ENCODE results near the gene GRK5.
A peak's percentile ranks its signal among the peaks of the same experiment; 100 is the strongest.

GRK5 gene

DNA sequence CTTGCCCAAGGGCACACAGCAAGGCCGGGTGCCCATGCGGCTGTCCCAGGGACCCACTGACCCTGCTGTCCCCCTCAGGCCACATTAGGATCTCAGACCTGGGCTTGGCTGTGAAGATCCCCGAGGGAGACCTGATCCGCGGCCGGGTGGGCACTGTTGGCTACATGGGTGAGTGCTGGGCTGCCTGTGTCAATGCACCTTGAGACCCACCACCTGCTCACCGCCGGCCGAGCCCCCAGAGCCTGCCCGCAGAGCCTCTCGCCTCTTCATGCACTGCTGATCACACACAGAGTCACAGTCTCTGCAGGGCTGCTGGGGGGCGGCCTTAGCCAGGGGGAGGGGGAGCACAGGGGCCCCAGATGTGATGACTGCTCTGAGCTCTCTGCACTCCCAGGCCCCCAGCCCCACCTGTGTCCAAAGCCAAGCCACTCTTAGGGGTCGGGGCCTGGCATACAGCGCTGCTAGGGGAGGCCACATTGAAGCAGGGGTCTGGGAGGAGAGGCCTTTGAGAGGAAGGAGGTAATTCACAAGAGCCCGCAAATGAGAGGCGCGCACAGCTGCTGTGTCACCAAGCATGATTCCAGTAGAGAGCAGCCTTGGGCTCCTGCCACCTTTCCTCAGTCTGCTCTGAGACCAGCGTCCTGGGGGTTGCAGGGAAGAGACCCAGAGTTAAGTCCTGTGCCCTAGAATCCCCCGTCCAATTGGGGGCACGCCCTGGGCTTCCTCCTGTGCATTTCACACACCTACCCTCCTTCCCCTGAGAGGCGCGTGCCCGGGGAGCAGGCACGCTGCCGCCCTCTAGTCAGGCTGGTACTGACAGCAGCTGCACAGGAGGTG is 234.8 kb downstream of the GRK5 start:
- no peak for DNase-seq (ENCODE audit: low read depth in 2 of 2)

DNA sequence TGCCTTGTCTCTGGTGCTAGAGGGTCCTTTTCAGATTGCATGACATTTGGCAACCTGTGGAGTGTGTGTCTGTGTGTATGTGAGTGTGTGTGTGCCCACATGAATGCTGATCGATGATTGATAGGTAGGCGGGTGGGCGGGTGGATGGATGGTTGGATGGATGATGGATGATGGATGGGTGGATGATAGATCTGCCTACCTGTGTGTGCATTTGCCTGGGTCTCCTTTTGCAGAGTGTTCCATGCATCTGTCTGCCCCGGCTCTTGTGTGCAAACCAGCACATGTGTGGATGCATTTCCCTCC is 235.3 kb downstream of the GRK5 start:
- no peak for DNase-seq (ENCODE audit: low read depth in 2 of 2)

DNA sequence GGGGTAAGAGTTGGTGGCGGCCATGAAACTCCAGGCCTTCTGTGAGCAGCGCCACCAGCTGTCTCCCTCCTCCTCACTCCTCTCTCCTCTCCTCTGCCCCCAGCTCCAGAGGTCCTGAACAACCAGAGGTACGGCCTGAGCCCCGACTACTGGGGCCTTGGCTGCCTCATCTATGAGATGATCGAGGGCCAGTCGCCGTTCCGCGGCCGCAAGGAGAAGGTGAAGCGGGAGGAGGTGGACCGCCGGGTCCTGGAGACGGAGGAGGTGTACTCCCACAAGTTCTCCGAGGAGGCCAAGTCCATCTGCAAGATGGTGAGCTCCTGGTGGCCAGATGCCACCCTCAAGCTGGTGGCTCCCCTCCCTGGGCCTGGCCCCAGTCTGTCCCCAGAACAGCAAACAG is 236.1 kb downstream of the GRK5 start:
- no peak for DNase-seq (ENCODE audit: low read depth in 2 of 2)

DNA sequence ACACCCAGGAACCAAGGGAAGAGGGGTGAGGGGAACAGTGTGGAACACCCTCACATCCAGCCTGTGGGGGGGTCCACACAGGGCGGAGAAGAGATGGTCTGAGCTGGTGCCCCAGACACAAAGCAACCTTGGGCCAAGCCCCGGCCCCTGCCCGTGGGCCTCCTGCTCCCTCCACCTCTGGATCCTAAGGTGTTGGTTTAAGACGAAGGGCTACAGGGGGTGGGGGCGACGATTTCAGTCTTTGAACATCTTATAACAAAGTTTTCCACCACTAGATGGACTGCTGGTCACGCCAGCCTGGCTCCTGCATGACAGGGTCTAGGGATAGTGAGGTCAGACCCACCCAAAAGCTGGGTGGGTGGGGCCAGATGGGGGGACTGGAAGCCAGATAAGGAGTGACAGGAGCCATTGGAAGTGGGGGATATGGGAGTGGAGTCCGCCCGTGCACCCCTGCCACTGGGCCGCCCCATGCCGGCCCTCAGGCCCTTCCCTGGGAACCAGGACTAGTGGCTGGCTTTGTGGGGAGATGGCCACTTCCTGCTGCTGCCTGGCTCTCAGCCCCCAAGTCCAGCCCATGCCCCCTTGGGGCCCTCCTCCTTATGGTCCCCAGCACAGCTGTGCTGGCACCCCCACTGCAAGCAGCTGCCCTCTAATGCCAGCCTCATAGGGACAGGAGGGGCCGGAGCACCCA is 236.7 kb downstream of the GRK5 start:
- DNase-seq (ENCODE audit: low read depth in 2 of 2) = no peak

DNA sequence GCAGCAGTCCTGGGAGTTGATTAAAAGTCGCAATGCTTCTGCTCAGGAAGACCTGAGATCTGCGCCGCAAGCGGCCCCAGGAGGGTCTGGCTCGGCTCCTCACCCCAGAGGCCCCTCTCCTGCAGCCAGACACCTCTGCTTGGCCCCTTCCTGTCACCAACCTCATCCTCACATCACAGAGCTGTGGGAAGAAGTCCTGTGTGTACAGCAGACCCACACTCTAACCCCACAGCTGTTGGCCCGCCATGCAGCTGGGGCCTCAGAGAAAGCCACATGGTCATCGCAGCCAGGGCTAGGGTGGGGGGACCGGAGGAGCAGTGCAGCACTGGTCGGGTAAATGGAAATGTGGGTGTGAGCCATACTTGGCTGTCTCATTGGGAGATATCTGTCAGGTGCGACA is 237.5 kb downstream of the GRK5 start:
- no peak for DNase-seq (ENCODE audit: low read depth in 2 of 2)

DNA sequence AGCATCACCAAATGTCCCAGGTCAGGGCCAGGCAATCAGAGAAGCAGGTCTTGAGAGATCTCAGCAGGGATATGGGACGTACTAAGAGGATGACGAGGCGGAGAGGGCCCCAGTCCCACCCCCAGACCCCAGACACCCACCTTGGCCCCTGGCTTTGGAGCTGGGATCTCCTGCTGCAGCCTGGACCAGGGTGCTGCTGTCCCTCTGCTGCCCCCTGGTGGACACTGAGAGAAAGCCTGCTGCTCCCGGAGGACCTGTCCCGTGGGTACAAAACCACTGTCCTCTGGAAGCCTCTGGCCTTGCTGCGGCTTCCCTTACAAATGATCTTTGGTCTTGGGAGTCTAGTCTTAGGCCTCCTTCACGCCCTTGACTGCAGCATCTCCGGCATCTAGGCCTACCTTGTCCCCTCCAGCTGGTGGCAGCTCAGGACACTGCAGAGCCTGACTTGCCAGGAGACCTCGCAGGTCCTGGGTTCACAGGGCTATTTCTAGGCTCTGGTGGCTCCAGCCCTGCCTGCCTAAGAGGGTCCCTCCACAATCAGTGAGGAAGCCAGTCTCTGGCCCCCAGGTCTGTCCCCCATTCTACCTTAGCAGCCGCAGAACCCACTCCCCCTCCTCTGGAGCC is 238.1 kb downstream of the GRK5 start:
- DNase-seq (ENCODE audit: low read depth in 2 of 2) = peak; percentile 58 to 84

DNA sequence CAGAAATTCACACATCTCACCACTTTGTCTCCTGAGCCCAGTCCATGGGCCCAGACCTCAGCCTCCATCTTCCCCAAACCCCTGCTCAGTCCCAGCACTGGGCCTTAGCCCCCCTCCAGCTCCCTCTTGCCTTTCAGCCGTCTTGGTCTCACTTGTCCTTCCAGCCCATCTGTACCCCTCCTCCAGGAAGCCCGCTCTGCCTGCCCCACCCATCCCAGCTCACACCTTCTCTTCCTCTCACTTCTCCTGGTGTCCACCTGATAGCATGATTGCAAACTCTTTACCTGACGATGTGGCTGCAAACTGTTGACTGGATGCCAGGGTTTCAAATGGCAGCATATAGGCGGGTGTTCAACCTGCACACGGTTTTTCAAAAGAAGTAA is 238.6 kb downstream of the GRK5 start:
- no peak for DNase-seq (ENCODE audit: low read depth in 2 of 2)

DNA sequence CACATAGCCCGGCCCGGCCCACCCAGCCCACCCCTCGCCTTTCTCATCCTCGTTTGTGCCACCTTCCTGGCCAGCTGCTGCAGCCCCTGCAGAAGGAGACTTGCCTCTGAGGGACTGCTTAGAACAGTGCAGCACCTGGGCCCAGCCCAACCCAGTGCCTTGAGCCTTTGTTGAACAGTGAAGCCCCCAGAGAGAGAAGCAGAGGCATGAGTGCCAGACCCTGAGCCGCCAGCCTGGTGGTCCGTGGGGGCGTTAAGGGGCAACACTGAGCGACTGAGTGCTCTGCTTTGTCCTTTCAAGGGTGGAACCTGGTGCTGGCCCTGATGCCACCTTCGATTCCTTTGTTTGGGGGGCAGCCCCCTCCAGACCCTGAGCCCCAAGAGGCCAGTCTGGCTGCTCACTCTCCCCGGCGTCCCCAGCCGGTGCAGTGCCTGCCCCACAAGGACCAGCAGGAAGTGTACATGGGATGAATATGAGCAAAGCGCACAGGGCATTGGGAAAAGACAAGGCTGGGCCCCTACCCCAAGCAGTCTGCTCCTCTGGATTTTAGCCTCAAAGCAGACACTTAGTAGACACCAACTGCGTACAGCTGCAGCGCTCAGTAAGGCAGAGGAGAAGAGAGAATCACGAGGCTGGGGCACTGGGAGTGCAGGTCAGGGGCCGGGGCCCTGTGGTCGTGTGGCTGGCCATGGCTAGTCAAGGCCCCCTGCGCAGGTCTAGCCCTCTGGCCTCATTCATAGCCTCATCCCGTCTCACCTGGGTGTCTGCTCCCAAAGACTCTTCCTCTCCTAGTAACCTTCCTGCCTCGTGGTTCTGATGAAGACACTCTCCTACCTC is 239.3 kb downstream of the GRK5 start:
- no peak for DNase-seq (ENCODE audit: low read depth in 2 of 2)

DNA sequence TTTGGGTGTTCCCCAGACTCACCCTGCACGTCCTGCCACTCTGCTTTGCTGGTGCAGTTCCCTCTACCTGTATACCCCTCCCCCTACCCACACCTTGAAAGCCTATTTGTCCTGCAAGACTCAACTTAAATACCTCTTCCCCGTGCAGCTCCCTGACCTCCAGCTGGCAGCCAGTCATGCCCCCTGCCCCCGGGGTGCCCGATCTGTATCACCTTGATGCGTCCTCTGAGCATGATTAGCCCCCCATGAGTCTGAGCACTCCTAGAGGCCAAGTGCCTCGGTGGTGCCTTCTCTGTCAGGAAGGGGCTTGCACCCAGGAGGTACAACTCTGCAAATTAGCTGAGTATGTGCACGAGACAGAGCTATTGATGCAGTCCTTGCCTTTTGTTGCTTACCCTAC is 240.1 kb downstream of the GRK5 start:
- no peak for DNase-seq (ENCODE audit: low read depth in 2 of 2)

DNA sequence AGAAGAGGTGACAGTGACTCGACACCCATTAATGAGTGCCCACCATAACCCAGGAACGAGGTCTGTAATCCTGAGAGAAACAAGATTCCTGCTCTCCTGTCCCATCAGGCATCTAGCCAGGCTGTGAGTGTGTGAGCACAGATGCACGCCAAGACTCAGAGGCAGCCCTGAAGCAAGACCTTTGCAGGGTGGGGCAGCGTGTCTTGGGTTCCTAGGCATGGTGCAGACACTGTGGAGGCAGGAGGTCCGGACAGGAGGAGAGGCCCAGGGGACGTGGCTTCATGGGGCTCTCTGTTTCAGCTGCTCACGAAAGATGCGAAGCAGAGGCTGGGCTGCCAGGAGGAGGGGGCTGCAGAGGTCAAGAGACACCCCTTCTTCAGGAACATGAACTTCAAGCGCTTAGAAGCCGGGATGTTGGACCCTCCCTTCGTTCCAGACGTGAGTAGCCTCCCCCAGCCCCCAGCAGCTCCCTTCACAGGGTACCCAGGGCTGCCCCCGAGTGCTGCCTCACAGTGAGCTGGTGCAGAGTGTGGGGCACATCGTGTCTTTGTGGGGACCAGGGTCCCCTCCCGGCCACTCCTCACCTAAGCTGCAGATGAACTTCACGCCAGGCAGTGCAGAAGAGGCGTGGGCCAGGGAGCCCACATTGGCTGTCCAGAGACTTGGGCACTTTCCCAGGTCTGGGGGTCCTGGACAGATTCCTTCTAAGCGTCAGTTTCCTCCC is 240.6 kb downstream of the GRK5 start:
- no peak for DNase-seq (ENCODE audit: low read depth in 2 of 2)

DNA sequence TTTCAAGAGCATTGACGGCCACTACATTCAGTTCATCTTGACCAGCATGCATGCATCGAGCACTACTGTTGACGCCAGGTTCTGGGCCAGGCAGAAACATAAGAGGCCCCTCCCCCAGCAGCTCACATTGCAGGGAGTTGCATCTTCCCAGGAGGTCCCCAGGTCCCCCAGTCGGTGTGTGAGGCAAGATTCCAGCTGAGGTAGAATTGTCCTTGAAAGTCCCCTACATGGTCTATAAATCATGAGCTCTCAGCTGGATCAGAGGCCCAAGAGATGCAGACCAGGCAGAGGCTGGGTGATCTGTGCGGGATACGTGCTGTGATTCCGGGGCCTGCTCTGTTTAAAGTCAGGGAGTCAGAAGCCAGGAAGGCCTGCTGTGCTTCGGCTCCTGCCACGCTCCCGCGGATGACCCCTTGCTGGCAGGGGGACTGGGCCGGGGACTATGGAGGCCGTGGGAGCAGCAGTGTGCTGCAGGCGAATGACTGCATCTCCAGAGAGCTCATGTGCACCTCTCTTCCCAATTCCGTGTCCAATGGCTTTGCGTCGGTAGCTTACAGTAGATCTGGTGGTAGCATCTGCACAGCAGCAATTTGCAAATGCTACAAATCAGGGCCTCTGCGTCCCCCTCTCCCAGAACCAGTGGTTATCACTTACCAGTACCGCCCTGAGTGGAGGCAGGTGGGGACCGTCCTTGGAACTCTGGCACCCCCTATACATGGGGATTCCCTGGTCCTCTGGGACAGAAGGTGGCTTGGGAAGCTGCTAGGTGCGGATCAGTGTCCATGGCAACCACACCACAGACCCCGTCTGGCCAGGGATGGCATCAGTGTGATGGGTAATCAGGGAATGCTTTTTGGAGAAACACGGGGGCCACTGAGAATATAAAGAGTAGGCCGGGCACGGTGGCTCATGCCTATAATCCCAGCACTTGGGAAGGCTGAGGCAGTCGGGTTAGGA is 241.5 kb downstream of the GRK5 start:
- no peak for DNase-seq (ENCODE audit: low read depth in 2 of 2)

DNA sequence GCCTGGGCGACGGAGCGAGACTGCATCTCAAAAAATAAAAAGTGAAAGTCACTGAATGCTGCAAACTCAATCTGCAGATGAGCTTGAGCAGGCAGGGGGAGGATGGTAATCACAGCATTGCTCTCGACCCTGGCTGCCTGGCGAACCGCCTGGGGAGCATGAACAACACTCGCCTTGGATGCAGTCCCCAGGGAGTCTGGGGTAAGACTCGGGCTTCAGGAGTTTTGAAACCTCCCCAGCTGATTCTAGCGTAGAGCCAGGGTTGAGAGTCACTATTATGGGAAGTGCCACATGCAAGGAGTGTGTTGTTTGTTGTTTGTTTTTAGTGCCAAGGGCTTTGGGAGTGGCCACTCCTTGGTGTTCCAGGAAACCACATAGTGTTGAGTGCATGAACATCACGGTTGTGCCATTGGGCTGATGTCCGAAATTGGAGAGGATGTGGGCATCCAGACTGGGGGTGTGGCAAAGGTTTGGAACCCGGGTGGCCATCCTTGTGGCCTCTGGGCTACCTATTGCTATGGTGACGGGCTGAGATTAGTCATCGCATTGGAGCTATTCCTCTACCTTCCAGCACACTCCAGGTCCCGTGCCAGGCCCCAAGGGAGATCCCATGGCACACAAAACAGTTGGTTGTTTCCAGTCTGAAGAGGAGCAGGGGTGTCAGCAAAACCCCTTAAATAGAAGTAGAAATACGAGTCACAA is 242.5 kb downstream of the GRK5 start:
- no peak for DNase-seq (ENCODE audit: low read depth in 2 of 2)

DNA sequence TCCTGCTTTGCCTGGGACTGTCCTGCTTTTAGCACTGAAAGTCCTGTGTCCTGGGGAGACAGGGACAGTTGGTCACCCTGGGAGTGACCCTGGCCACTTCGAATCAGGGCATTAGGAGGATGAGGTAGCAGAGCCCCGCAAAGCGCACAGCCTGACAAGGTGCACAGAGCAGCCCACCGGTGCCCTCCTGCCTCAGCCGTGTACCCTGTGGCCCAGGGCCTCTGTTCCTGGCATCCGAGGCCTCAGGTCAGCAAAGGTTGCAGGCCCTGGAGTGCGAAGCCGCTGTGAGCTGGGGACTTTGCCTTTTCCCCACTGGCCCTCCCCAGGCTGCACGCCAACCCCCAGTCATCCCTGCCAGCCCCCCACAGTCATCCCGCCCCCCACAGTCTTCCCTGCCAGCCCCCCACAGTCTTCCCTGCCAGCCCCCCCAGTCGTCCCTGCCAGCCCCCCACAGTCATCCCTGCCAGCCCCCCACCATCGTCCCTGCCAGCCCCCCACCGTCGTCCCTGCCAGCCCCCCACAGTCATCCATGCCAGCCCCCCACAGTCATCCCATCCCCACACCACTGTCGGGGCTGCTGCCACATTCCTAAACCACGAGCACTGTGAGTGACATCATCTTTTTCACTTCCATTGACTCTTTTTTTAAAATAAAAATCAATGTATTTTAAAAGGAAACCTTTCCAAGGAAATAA is 243.4 kb downstream of the GRK5 start:
- DNase-seq (ENCODE audit: low read depth in 2 of 2) = no peak

DNA sequence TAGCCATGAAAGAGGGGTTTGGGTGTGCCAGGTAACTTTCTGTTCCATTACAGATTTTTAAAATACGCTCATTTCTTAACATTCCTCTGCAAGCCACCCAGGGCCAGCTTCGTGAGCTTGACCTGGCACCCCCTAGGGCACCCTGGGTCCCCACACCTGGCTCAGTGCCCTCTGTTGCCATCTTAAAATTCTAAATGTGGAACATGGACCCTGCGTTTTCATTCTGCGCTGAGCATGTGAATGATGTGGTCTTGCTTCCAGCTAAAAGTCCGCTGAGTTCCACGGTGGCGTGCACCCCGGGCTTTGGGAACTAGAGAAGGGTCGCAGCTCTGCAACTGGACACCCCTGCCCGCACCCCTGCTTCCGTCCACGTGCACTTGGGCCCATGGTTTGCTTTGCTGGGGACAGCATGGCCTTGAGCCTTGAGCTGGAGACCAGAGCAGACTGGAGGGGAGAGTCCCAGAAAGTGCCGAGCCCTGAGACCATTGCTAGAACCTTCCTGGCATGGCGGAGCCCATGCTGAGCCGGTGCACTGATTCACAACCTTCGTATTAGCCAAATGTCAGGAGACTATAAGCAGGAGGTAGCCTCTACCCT is 244.0 kb downstream of the GRK5 start:
- no peak for DNase-seq (ENCODE audit: low read depth in 2 of 2)

DNA sequence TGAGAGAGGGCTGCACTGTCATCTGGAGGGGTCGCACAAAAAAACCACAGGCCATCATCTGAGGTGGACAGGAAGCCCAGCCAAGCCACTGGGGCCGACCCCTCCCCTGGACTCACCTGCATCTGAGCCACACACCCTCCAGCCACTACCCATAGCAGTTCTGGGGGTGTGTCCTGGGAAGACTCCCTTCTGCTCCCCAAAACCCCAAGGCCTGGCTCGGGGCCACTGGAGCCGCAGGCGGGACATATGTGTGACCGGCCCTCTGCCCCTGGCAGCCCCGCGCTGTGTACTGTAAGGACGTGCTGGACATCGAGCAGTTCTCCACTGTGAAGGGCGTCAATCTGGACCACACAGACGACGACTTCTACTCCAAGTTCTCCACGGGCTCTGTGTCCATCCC is 245.0 kb downstream of the GRK5 start:
- DNase-seq (ENCODE audit: low read depth in 2 of 2) = no peak

DNA sequence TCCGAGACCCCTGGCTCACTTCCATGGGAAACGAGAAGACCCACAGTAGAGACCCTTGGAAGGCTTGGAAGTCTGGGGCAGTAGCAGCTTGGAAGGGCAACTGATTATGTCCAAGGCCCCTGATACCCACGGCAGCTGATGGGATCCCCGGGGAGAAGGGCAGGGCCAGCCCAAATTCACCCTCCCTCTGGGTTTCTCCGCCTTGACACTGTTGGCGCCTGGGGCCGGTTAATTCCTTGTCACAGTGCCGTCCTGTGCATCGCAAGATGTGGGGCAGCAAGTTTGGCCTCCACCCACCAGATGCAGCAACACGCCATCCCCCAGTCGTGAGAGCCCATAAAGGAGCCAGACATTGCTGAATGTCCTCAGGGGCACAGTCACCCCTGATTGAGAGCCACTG is 245.9 kb downstream of the GRK5 start:
- DNase-seq (ENCODE audit: low read depth in 2 of 2) = no peak

DNA sequence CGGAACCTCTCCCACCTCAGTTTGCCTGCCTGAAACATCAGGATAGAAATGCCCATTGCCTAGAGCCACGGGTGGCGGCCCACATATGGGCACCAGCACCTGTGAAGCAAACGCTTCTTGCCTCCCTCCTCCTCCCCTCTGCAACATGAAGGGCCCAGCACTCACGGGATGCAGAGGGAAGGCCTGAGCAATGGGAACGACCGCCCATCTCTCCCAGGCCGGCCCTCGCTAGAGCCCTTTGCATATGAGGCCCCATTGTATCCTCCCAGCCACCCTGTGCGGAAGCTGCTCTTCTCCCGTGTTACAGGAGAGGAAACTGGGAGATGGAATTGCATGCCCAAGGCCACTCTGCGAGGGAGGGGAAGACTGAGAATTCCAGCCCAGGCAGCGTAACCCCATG is 246.9 kb downstream of the GRK5 start:
- no peak for DNase-seq (ENCODE audit: low read depth in 2 of 2)

DNA sequence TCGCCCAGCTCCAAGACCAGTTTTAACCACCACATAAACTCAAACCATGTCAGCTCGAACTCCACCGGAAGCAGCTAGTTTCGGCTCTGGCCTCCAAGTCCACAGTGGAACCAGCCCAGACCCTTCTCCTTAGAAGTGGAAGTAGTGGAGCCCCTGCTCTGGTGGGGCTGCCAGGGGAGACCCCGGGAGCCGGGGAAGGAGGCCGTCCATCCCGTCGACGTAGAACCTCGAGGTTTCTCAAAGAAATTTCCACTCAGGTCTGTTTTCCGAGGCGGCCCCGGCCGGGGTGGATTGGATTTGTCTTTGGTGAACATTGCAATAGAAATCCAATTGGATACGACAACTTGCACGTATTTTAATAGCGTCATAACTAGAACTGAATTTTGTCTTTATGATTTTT is 247.6 kb downstream of the GRK5 start:
- no peak for DNase-seq (ENCODE audit: low read depth in 2 of 2)
